WTC11 (cell line): ENCODE measurements around the gene SERPING1. TPM values are rescaled to one million over a fixed set of nuclear protein-coding genes. Genes with fewer than 3 reads are reported as not detected.

ENCODE experiments used
- AR ChIP-seq: fragments of 250-450 bp; sonication (Bioruptor Pico); IDR thresholded peaks from 2 replicates; pipeline ENCODE4 v1.9.0; 2021; ENCODE audit warnings: mild to moderate bottlenecking
- ATF1 ChIP-seq: sonication (generic); formaldehyde crosslinking; IDR thresholded peaks from 2 replicates; pipeline ENCODE4 v1.8.1; 2023; ENCODE audit warnings: mild to moderate bottlenecking, moderate library complexity, missing genetic modification reagents
- CBFB ChIP-seq: sonication (generic); formaldehyde crosslinking; IDR thresholded peaks from 2 replicates; pipeline ENCODE4 v1.8.1; 2022; ENCODE audit warnings: mild to moderate bottlenecking, low read depth, missing genetic modification reagents
- CREM ChIP-seq: sonication (generic); formaldehyde crosslinking; IDR thresholded peaks from 2 replicates; pipeline ENCODE4 v1.8.1; 2022; ENCODE audit warnings: mild to moderate bottlenecking, missing genetic modification reagents, moderate library complexity
- FOXP4 ChIP-seq: sonication (generic); formaldehyde crosslinking; IDR thresholded peaks from 2 replicates; pipeline ENCODE4 v1.8.0; 2022; ENCODE audit warnings: mild to moderate bottlenecking, missing genetic modification reagents
- HMGXB4 ChIP-seq: sonication (generic); formaldehyde crosslinking; IDR thresholded peaks from 2 replicates; pipeline ENCODE4 v1.8.1; 2023; ENCODE audit warnings: mild to moderate bottlenecking, moderate library complexity, missing genetic modification reagents
- KAT7 ChIP-seq: sonication (generic); formaldehyde crosslinking; IDR thresholded peaks from 2 replicates; pipeline ENCODE4 v1.8.1; 2023; ENCODE audit warnings: missing genetic modification reagents, mild to moderate bottlenecking, borderline replicate concordance
- MAX ChIP-seq: sonication (generic); formaldehyde crosslinking; IDR thresholded peaks from 2 replicates; pipeline ENCODE4 v1.8.0; 2022; ENCODE audit warnings: mild to moderate bottlenecking, missing genetic modification reagents
- MLX ChIP-seq: sonication (generic); formaldehyde crosslinking; IDR thresholded peaks from 2 replicates; pipeline ENCODE4 v1.8.1; 2023; ENCODE audit warnings: mild to moderate bottlenecking, missing genetic modification reagents, moderate library complexity
- NFYB ChIP-seq: sonication (generic); formaldehyde crosslinking; conservative IDR thresholded peaks from 2 replicates; pipeline ENCODE4 v1.8.0; 2022; ENCODE audit warnings: low read depth, missing genetic modification reagents
- NR2C2 ChIP-seq: sonication (generic); formaldehyde crosslinking; IDR thresholded peaks from 2 replicates; pipeline ENCODE4 v1.8.0; 2022; ENCODE audit warnings: mild to moderate bottlenecking, missing genetic modification reagents
- PRRX2 ChIP-seq: fragments of 250-450 bp; sonication (Bioruptor Pico); IDR thresholded peaks from 2 replicates; pipeline ENCODE4 v1.8.0; 2021; ENCODE audit warnings: mild to moderate bottlenecking
- RELA ChIP-seq: sonication (generic); formaldehyde crosslinking; IDR thresholded peaks from 2 replicates; pipeline ENCODE4 v1.8.1; 2022; ENCODE audit warnings: missing genetic modification reagents, mild to moderate bottlenecking, borderline replicate concordance
- SMAD3 ChIP-seq: sonication (generic); formaldehyde crosslinking; IDR thresholded peaks from 2 replicates; pipeline ENCODE4 v1.8.0; 2022; ENCODE audit warnings: missing genetic modification reagents, mild to moderate bottlenecking, borderline replicate concordance
- SP1 ChIP-seq: sonication (generic); formaldehyde crosslinking; conservative IDR thresholded peaks from 2 replicates; pipeline ENCODE4 v1.8.1; 2022; ENCODE audit warnings: missing genetic modification reagents
- TCF7 ChIP-seq: sonication (generic); formaldehyde crosslinking; IDR thresholded peaks from 2 replicates; pipeline ENCODE4 v1.8.0; 2022; ENCODE audit warnings: mild to moderate bottlenecking, low read depth, missing genetic modification reagents, moderate library complexity
- TEAD4 ChIP-seq: sonication (generic); formaldehyde crosslinking; IDR thresholded peaks from 2 replicates; pipeline ENCODE4 v1.8.0; 2022; ENCODE audit warnings: mild to moderate bottlenecking, missing genetic modification reagents
- USF2 ChIP-seq: sonication (generic); formaldehyde crosslinking; IDR thresholded peaks from 2 replicates; pipeline ENCODE4 v1.8.1; 2023; ENCODE audit warnings: mild to moderate bottlenecking, missing genetic modification reagents, moderate library complexity
- ZBTB21 ChIP-seq: sonication (generic); formaldehyde crosslinking; IDR thresholded peaks from 2 replicates; pipeline ENCODE4 v1.8.1; 2023; ENCODE audit warnings: mild to moderate bottlenecking, missing genetic modification reagents, borderline replicate concordance
- ZBTB43 ChIP-seq: sonication (generic); formaldehyde crosslinking; IDR thresholded peaks from 2 replicates; pipeline ENCODE4 v1.8.1; 2023; ENCODE audit warnings: mild to moderate bottlenecking, missing genetic modification reagents
- ZNF232 ChIP-seq: sonication (generic); formaldehyde crosslinking; IDR thresholded peaks from 2 replicates; pipeline ENCODE4 v1.8.0; 2022; ENCODE audit warnings: mild to moderate bottlenecking, missing genetic modification reagents
- ZNF263 ChIP-seq: sonication (generic); formaldehyde crosslinking; IDR thresholded peaks from 2 replicates; pipeline ENCODE4 v1.8.1; 2022; ENCODE audit warnings: low read depth, mild to moderate bottlenecking, moderate library complexity, missing genetic modification reagents
- ZNF281 ChIP-seq: sonication (generic); formaldehyde crosslinking; IDR thresholded peaks from 2 replicates; pipeline ENCODE4 v1.8.0; 2023; ENCODE audit warnings: mild to moderate bottlenecking, missing genetic modification reagents
- ZNF416 ChIP-seq: fragments of 250-450 bp; sonication (Bioruptor Pico); IDR thresholded peaks from 2 replicates; pipeline ENCODE4 v1.9.0; 2021; ENCODE audit warnings: mild to moderate bottlenecking, inconsistent platforms
- ZNF512 ChIP-seq: sonication (generic); formaldehyde crosslinking; IDR thresholded peaks from 2 replicates; pipeline ENCODE4 v1.8.1; 2022; ENCODE audit warnings: missing genetic modification reagents, borderline replicate concordance
- total RNA-seq: library from RNA; stranded (reverse); gene quantifications from 3 replicates; pipeline ENCODE4 v1.2.3, GENCODE V29; 2021

SERPING1 gene
- total RNA-seq, 1 experiment from 2014 or later = 49.1 TPM

- TF ChIP-seq FOXP4 = peak; percentile 48; the same call in 1 of the 2 replicates
- 0 out of 2 replicates have a peak, but pooled peaks have one; percentile 51 for TF ChIP-seq ZNF512 (CRISPR knock-in tag)
- TF ChIP-seq CREM = no peak
- TF ChIP-seq ZNF416 (CRISPR knock-in tag) = peak; percentile 97
- no peak for TF ChIP-seq USF2
- TF ChIP-seq MAX (CRISPR knock-in tag) = peak; percentile 58
- peak; percentile 88 for TF ChIP-seq ZBTB21 (CRISPR knock-in tag)
- TF ChIP-seq CBFB (CRISPR knock-in tag) = peak; percentile 63; the same call in 1 of the 2 replicates
- 0 out of 2 replicates have a peak, but pooled peaks have one; percentile 38 for TF ChIP-seq ATF1
- peak; percentile 66; the same call in 1 of the 2 replicates for TF ChIP-seq HMGXB4
- no peak; the same call in 1 of the 2 replicates for TF ChIP-seq TCF7 (CRISPR knock-in tag)
- peak; percentile 25; the same call in 1 of the 2 replicates for TF ChIP-seq NFYB
- TF ChIP-seq SMAD3 = peak; percentile 81
- peak; percentile 90 for TF ChIP-seq ZNF232 (CRISPR knock-in tag)
- peak; percentile 65; the same call in 1 of the 2 replicates for TF ChIP-seq ZNF263 (CRISPR knock-in tag)
- TF ChIP-seq PRRX2 (CRISPR knock-in tag) = peak; percentile 93
- TF ChIP-seq TEAD4 (CRISPR knock-in tag) = no peak
- TF ChIP-seq ZNF281 (CRISPR knock-in tag) = peak; percentile 84
- no peak; the same call in 1 of the 2 replicates for TF ChIP-seq RELA (CRISPR knock-in tag)
- peak; percentile 7; the same call in 1 of the 2 replicates for TF ChIP-seq KAT7 (CRISPR knock-in tag)
- TF ChIP-seq AR = peak; percentile 79
- TF ChIP-seq SP1 = peak; percentile 77
- peak; percentile 90 for TF ChIP-seq ZBTB43 (CRISPR knock-in tag)
- no peak for TF ChIP-seq MLX (CRISPR knock-in tag)
- TF ChIP-seq NR2C2 (CRISPR knock-in tag) = peak; percentile 62
Observed at GRCh38 chr11:57646799-57647303, 49.4 kb downstream of the SERPING1 start (continued).
